Choroid plexus epithelial cell (primary cell): ENCODE results near the gene PRDX5.
"Not testable (repeated sequence)": the region's sequence is repeated elsewhere in the genome, so short reads cannot be mapped to it uniquely, and the experiment has no call there.

Source experiments
- DNase-seq: peaks from one replicate; pipeline ENCODE4 v3.0.0-alpha.2; 2010; ENCODE audit warnings: low read depth
- H3K4me3 ChIP-seq: 2 replicates; pipeline ENCODE4 v1.5.1; 2011; ENCODE audit warnings: low read depth, mild to moderate bottlenecking, control low read depth, low read length, moderate library complexity
- TF ChIP-seq, protein P1 (sequence below): conservative IDR thresholded peaks from 2 replicates; pipeline ENCODE4 v1.5.1; 2011; ENCODE audit warnings: low read depth, mild to moderate bottlenecking, control low read depth, inconsistent platforms, low read length, moderate library complexity

Gene PRDX5

DNA sequence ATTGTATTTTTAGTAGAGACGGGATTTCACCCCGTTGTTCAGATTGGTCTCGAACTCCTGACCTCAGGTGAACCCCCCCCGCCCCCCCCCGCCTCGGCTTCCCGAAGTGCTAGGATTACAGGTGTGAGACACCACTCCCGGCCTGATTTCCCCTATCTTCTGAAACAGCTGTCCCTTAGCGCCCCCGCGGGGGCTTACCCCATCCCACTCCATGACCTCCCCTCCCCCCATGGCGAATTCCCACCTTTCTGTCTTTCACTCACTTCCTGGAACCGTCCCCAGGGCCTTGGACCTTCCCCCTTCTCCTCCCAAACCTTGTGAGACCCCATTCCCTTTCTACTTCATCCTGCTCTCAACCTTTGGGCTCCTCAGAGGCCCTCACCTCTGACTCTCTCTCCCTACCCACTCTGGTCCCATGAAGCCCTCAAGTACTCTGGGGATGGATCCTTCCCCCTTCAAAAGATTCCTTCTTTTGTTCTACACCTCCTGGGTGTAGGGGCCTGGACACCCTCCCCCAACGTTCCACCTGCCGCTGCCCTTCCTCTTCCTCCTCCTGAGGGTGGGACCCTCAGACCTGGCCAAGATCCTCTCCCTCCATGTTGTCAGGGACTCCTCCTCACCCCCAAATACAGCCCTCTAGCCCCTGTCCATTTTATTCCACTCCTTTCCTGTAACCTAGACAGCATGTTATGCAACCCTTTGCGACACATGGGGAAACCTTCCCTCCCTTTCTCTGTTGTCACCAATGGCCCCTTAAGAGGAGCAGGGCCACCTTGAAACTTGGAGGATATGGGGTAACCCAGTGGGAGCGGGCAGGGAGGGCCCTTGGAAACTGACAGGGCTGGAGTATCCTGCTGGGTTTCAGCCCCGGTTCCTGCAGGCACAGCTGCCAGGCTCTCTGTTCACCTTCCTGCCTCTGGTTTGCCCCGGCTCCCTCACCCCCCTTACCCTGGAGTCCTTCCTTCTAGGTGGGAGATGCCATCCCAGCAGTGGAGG is 1.1 kb downstream of the PRDX5 start:
- peak overlapping the region; percentile 99 for H3K4me3 ChIP-seq
- DNase-seq: no peak
- TF ChIP-seq, protein P1, sequence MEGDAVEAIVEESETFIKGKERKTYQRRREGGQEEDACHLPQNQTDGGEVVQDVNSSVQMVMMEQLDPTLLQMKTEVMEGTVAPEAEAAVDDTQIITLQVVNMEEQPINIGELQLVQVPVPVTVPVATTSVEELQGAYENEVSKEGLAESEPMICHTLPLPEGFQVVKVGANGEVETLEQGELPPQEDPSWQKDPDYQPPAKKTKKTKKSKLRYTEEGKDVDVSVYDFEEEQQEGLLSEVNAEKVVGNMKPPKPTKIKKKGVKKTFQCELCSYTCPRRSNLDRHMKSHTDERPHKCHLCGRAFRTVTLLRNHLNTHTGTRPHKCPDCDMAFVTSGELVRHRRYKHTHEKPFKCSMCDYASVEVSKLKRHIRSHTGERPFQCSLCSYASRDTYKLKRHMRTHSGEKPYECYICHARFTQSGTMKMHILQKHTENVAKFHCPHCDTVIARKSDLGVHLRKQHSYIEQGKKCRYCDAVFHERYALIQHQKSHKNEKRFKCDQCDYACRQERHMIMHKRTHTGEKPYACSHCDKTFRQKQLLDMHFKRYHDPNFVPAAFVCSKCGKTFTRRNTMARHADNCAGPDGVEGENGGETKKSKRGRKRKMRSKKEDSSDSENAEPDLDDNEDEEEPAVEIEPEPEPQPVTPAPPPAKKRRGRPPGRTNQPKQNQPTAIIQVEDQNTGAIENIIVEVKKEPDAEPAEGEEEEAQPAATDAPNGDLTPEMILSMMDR: no peak

DNA sequence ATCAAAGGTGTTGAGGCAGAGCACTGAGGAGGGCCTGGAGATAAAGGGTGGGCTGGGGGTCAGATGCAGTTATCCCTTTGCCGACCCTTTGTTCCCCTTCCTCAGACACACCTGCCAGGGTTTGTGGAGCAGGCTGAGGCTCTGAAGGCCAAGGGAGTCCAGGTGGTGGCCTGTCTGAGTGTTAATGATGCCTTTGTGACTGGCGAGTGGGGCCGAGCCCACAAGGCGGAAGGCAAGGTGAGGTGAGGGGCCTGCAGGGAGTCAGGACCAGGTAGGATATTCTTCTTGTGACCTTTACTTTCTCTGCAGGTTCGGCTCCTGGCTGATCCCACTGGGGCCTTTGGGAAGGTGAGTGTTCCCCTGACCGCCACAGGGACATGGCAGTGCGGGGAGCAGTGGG is 2.6 kb downstream of the PRDX5 start:
- no peak overlapping the region for H3K4me3 ChIP-seq
- DNase-seq: no peak
- TF ChIP-seq, protein P1: no peak

DNA sequence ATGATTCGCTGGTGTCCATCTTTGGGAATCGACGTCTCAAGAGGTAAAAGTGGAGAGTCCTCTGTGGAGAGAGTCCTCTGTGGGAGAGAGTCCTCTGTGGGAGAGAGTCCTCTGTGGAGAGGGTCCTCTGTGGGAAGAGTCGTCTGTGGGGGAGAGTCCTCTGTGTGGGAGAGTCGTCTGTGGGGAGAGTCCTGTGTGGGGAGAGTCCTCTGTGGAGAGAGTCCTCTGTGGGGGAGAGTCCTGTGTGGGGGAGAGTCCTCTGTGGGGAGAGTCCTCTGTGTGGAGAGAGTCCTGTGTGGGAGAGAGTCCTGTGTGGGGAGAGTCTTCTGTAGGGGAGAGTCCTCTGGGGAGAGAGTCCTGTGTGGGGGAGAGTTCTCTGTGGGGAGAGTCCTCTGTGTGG is 3.1 kb downstream of the PRDX5 start:
- TF ChIP-seq, protein P1: no peak
- H3K4me3 ChIP-seq: no peak overlapping the region
- no peak for DNase-seq

DNA sequence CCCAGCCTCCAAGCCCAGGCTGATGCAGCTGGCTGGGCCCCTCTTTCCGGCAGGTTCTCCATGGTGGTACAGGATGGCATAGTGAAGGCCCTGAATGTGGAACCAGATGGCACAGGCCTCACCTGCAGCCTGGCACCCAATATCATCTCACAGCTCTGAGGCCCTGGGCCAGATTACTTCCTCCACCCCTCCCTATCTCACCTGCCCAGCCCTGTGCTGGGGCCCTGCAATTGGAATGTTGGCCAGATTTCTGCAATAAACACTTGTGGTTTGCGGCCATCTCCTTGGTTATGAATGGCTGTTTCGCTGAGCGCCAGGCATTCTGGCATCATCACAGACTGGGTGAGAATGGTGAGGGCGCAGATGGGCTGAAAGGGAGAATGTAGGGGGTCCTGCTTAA is 3.6 kb downstream of the PRDX5 start:
- H3K4me3 ChIP-seq: no peak overlapping the region

DNA sequence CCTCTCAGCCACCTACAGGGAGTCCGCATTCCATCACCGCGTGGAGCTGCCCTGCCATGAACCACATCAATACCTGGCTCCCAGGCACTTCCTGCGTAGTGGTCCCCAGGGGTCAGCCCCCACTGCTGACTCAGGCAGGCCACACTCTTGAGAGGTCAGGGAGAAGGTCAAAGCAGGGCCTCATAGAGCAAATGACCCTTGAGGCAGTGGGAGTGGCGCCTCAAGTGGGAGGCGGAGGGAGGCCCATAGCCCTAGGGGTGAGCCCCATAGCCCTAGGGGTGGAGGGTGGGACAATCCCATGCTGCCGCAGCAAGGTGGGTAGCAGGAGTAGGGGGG is 5.0 kb downstream of the PRDX5 start:
- H3K4me3 ChIP-seq: no peak overlapping the region
- no peak for DNase-seq
- TF ChIP-seq, protein P1: no peak

More for the DNA sequence above, 3.6 kb downstream of the PRDX5 start:
- peak; percentile 16 for DNase-seq
- TF ChIP-seq, protein P1: no peak

DNA sequence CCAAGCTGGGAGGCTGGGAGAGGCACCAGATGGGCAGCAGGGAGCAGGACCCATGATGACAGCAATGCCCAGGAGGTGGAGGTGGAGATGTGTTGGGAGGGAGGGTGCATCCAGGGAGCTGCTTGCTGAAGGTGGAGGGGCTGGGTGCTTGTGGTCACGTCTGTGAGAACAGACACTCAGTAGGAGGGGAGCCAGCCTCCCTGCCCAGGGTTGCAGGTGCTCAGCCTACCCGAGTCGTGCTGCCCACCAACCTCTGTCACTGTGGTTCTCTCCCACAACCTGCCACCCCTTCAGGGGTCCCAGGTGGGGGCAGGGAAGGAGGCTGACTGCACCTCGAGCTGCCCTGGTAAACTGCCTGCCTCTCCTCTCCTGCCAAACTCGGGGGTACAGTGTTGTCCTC is 5.5 kb downstream of the PRDX5 start:
- no peak for DNase-seq
- TF ChIP-seq, protein P1: no peak
- H3K4me3 ChIP-seq: no peak overlapping the region

DNA sequence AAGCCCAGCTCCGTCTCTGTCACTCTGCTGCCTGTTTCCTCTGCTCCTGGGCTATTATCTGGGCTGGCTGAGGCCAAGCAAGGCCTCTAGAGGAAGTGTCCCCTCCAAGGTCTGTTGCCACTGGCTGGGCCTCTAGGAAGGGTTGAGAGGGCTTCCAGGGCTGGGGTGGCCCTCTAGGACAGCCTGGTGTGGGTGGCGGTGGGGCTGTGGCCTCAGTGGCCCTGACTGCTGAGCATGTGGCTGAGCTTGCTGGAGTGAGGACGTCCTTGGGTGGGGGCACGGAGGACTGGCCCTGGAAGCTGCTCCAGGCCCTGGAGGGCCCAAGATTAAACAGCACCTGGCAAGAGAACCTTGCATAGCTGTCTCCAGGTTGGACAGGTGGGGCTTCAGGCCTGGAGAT is 6.1 kb downstream of the PRDX5 start:
- not testable (repeated sequence) for H3K4me3 ChIP-seq, DNase-seq
